Astrocyte of the spinal cord (primary cell): ENCODE measurements around the gene BCL2L12.
A peak's percentile ranks its signal among the peaks of the same experiment; 100 is the strongest.

Experiments
- DNase-seq: peaks from one replicate; pipeline ENCODE4 v3.0.0; 2011; ENCODE audit warnings: low read depth, low spot score
- H3K4me3 ChIP-seq: 2 replicates; pipeline ENCODE4 v1.5.1; 2011; ENCODE audit warnings: low read depth, mild to moderate bottlenecking, low read length, moderate library complexity
- CTCF ChIP-seq: IDR thresholded peaks from 2 replicates; pipeline ENCODE4 v1.5.1; 2012; ENCODE audit warnings: low read depth, mild to moderate bottlenecking, low read length, inconsistent platforms
- in situ Hi-C: cut with HindIII; loops from 2 replicates; pipeline ENCODE4 v1.10.0; 2017; ENCODE audit warnings: low sequenced_read_pairs

Gene BCL2L12

DNA sequence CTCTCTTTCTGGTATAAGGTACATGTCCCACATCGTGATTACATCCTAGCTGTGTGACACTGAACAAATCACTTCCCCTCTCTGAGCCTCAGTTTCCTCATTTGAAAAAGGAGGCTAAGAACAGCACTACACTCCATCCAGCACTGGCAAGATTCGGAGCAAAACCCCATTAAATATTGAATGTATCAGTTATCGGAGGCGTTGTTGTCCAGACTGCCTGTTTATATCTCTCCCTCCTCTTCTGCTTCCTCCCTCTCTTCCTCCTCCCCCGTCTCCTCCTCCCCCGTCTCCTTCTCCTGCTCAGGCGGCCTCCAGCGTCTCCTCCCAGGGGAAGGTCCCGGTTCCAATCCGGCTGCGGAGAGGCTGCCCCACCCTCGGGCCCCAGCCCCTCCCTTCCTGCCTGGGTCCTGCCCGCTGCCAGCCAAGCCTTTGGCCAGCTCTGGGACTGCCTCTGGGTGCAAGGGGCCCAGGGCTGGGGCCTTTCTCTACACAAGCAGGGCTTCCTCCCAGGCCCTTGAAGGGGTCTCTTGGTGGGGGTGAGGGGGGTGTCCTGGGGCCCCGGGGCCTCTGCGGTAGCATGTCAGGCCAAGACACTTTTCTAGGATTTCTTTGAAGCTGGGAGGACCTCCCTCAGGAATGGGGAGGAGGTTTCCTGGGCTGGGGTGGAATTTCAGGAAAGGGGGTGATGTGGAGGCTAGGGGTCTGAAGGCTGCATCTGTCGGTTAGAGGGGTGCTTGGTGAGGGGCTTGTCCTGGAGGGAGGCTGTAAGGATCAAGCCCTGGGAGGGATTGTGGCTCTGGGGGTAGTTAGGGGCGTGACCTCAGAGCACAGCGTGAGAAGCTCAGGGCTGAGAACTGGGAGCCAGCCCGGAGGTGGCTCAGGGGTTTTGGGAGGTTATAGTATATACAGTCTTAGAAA lies 27.7 kb upstream of the BCL2L12 start:
- TF ChIP-seq CTCF = no peak
- H3K4me3 ChIP-seq = peak overlapping the region; percentile 77
- in situ Hi-C loops = no loop called here
- DNase-seq = peak; percentile 65

DNA sequence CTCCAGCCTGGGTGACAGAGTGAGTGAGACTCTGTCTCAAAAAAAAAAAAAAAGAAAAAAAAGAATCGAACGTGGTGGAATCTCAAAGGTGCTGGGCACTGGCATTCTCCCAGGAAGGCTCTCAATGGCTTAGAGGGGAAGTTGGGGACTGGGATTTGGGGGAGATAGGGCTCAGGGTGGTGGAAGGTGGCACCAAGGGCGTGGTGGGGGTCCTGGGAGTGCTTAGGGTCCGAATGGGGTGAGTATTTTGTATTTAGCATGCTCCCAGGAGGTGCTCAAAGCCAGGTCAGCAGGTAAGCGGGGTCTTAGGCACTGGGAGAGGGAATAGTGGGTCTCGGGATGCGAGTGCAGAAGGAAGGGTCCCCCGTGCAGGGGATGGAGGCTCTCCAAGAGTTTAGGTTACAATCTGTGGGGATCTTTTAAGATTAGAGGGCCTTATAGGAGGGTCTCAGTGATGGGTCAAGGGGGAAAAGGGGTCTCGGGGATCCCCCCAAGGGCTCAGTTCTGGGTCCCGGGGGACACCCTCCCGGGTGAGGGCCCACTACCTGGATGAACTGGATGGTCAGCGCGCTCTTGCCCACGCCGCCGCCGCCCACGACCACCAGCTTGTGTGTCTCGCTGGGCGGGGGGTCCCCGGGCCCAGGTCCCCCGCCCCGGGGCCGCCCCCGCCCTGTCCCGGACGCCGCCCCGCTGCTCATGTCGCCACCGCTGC lies 26.2 kb upstream of the BCL2L12 start:
- peak overlapping the region; percentile 77 for H3K4me3 ChIP-seq
- in situ Hi-C loops = no loop called here
- no peak for TF ChIP-seq CTCF

DNA sequence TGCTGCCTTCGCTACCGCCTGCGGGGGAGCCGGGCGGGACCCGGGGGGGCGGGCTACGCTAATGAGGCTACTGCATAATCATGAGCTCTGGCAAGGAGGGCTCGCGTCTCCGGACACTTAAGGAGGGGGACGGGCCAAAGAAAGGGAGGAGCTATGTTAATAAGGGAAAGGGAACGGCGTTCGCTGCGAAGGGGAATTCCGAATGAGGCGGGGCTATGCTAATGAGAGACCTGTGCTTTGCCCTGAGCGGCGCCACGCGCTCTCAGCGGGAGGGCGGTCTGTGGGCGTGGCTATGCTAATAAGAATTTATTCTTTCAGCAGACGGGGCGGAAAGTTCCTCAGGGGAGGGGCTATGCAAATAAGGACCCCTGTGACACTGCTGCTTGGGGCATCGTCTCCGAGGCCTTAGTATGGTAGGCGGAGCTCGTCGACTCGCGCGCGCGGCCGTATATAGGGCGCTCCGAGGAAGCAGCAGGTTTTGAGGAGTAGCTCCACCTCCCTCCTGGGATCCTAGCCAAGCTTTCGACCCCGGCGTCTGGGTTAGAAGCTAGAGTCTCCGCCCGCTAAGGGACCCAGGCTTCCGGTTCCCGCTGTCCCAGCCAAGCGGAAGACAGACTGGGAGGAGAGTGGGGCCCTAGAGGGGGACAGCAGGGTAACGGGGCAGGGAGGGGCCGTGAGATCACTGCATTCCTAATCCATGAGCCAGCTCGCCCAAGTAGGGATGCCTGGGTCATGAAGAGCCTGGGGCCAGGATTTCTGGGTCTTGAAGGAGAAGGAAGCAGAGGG lies 25.4 kb upstream of the BCL2L12 start, which contains the start of gene RRAS:
Gene RRAS (minus strand): TSS at position 31 of the 786 bp plus-strand sequence. CDS start 45 bp downstream, outside the sequence.
- in situ Hi-C loops = no loop called here
- peak within 1 kb of the TSS; percentile 77 for H3K4me3 ChIP-seq
- TF ChIP-seq CTCF = no peak
- DNase-seq = peak; percentile 100

More for the DNA sequence above, 26.2 kb upstream of the BCL2L12 start:
- DNase-seq = no peak

DNA sequence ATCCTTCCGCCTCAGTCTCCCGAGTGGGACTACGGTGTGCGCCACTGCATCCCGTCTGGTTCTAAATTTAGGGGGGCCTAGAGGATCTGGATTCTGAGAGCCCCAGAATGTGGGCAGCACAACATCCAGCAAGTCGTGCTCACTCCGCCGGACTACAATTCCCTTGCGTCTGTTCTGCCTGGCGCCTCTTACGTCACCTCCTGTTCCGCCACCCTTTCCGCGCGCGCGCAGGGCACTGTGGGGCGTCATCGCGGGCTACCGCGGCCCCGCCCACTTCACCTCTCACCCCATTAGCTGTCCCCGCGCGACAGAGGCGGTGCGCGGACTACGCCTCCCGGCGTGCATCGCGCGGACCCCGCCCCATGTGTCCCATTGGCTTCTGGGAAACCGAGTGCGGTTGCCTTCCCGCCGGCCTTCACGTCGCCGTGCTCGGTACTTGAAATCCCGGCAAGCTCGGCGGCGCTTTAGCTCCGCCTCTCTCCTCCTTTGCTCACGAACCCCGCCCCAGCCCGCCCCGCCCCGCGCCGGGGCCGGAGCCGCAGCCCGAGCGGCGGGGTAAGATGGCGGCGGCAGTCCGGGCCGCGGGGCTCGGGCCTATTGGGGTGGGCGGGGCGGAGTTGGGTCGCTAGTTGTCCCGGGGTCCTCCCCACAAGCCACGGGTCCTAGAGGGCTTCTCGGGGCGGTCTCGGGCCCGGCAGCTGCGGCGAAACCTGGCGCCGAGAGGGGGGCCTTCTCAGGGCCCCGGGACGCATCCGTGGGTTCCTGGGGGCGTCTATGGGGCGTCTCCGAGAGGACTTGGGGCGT lies 23.8 kb upstream of the BCL2L12 start, which contains the start of gene SCAF1:
Gene SCAF1 (plus strand): TSS at position 522 of the 804 bp plus-strand sequence. CDS start 2,818 bp downstream, outside the sequence.
- DNase-seq = peak; percentile 100
- in situ Hi-C loops = no loop called here
- peak within 1 kb of the TSS; percentile 95 for H3K4me3 ChIP-seq
- TF ChIP-seq CTCF = no peak

- in situ Hi-C loops = no loop called here
- no peak for DNase-seq
- H3K4me3 ChIP-seq = peak overlapping the region; percentile 95
- no peak for TF ChIP-seq CTCF
Measured at GRCh38 chr19:49642492-49643035, 23.2 kb upstream of the BCL2L12 start.
